ENCODE results near the gene GPR35.

GPR35 gene

DNA sequence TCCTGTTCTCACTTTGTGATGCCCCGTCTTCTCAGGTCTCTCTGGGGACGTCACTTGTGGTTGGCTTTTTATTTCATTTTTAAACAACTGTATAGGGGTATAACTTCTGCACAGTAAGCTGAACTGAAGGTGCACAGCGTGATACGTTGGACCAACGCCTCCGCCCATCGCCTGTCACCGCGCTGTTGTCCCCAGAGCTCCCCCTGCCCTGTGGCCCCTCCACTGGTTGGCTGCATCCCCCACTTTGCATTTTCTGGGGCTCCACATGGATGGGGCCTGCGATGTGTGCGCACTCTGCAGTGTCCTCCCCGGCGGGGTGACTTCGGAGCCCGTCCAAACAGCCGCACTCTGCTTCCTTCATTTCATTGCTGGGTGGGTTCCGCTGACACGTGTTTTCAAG, 14.3 kb downstream of the GPR35 start:
- TF ChIP-seq, protein P1, sequence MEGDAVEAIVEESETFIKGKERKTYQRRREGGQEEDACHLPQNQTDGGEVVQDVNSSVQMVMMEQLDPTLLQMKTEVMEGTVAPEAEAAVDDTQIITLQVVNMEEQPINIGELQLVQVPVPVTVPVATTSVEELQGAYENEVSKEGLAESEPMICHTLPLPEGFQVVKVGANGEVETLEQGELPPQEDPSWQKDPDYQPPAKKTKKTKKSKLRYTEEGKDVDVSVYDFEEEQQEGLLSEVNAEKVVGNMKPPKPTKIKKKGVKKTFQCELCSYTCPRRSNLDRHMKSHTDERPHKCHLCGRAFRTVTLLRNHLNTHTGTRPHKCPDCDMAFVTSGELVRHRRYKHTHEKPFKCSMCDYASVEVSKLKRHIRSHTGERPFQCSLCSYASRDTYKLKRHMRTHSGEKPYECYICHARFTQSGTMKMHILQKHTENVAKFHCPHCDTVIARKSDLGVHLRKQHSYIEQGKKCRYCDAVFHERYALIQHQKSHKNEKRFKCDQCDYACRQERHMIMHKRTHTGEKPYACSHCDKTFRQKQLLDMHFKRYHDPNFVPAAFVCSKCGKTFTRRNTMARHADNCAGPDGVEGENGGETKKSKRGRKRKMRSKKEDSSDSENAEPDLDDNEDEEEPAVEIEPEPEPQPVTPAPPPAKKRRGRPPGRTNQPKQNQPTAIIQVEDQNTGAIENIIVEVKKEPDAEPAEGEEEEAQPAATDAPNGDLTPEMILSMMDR (IDR thresholded peaks at IDR 0.05; ENCODE audit: borderline replicate concordance, control extremely low read depth, extremely low read depth, insufficient read depth, missing control alignments) = no peak
- in situ Hi-C loops (cut with MboI; ENCODE audit: low sequenced_read_pairs, unreplicated experiment) = no loop called here

DNA sequence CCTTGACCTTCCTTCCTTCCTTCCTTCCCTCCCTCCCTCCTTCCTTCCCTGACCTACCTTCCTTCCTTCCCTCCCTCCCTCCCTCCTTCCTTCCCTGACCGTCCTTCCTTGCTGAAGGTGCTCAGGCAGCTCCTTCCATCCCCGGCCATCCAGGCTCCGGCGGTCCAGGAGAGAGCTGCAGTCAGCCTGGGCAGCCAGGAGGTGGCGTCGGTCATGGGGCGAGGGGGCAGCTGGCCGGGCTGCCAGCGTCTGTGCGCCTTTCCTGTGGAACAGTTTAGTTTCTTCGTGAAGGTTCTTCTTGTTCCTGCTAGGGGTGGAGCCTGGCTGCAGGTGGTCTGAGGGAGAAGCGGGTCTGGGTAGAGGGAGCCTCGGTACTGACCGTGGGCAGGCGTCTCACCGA, 15.7 kb downstream of the GPR35 start:
- in situ Hi-C loops (cut with MboI; ENCODE audit: low sequenced_read_pairs, unreplicated experiment) = no loop called here
- no peak for DNase-seq (ENCODE audit: low spot score)
- TF ChIP-seq, protein P1 (IDR thresholded peaks at IDR 0.05; ENCODE audit: borderline replicate concordance, control extremely low read depth, extremely low read depth, insufficient read depth, missing control alignments) = no peak

More for the DNA sequence above, 14.3 kb downstream of the GPR35 start:
- DNase-seq (ENCODE audit: low spot score) = no peak

DNA sequence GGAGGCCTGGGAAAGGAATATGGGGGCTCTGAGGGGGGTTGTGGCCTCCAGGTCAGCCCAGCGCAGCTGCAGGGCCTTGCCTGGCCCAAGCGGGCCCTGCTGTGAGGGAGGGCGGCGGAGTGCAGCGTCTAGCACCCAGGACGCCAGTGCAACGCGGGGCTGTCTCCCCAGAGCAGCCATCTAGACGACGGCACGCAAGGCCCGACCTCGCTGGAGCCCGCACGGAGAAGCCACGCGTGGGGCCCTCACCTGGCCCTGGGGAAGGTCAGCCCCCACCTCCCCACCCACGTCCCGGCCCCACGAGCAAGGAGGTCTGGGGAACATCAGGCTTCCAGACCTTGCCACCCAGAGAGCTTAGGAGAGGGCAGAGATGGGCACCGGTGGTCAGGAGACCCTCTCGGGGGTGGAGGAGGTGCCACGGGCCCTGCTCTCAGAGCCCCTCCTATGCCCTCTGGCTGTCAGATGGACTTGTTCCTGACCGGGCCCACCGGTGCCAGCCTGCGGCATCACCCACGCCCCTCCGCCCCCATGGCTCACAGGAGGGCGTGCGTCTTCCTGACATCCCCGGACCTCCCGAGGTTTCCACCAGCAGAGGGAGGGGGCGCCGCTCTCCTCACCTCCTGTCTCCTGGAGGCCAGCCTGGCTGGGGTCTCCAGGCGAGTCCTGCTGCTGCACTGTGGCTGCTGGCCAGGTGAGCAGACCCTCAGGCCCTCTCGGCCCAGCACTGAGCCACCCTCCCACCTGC, 17.0 kb downstream of the GPR35 start:
- in situ Hi-C loops (cut with MboI; ENCODE audit: low sequenced_read_pairs, unreplicated experiment) = no loop called here
- DNase-seq (ENCODE audit: low spot score) = no peak
- TF ChIP-seq, protein P1 (IDR thresholded peaks at IDR 0.05; ENCODE audit: borderline replicate concordance, control extremely low read depth, extremely low read depth, insufficient read depth, missing control alignments) = no peak

DNA sequence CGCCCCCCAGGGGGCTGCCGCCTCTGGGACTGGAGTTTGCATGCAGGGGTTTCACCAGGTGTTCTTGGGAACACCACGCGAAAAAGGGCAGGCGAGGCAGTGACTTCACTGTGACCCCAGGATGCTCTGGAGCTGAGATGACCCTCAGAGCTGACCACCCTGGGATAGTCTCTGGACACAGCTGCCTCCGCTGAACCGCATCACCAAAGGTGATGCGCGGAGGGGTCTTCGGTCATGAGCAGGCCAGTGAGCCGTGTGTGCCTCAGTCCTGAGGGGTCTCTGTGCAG, 17.5 kb downstream of the GPR35 start:
- in situ Hi-C loops (cut with MboI; ENCODE audit: low sequenced_read_pairs, unreplicated experiment) = no loop called here
- DNase-seq (ENCODE audit: low spot score) = no peak

DNA sequence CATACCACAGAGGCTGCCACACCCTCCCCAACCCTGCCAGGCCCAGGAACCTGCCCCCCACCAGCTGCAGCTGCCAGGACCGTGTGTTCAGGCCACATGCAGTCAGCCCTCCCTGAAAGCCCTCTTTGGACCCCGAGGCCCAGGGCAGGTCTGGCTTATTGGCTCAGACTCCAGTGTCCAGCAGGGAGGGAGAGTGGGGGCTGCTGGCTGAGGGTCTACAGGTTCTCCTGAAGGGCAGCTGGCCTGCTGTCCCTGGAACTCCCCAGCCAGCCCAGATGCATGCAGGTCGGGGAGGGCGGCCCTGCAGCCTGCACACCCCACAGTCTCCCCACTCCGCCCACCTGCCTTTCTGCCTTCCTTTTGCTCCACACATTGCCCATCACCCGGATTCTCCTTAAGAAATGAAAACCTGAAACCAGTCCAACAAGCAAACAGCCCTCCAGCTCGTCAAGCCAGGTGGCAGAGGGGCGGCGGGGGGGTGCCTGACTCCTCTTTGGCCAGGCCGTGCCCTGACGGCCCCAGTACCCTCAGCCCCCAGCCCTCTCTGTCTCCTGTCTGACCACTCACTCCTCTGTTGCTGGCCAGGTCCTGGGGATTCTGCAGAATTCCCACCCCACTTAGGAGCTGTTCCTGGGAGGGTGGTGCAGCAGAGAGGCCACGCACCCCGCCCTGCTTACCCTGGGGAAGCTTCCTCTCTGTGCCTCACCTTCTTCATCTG, 18.0 kb downstream of the GPR35 start:
- in situ Hi-C loops (cut with MboI; ENCODE audit: low sequenced_read_pairs, unreplicated experiment) = no loop called here
- TF ChIP-seq, protein P1 (IDR thresholded peaks at IDR 0.05; ENCODE audit: borderline replicate concordance, control extremely low read depth, extremely low read depth, insufficient read depth, missing control alignments) = no peak
- no peak for DNase-seq (ENCODE audit: low spot score)

More for the DNA sequence above, 17.5 kb downstream of the GPR35 start:
- TF ChIP-seq, protein P1 (IDR thresholded peaks at IDR 0.05; ENCODE audit: borderline replicate concordance, control extremely low read depth, extremely low read depth, insufficient read depth, missing control alignments) = no peak

DNA sequence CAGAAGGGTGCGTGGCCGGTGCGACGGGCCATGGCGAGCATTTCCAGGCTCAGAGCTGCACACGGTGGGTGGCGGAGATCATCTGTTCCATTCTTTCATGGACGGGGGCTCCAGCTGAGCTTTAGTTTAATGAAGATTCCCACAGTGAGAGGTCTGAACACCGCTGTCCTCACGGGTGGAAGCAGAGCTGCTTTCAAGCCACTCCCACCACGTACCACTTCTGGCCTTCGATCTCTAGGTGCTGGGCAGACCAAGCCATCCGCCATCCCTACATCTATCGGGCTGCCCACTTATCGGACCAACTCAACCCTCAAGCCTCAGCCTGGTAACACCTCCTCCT, 18.5 kb downstream of the GPR35 start:
- no peak for DNase-seq (ENCODE audit: low spot score)
- TF ChIP-seq, protein P1 (IDR thresholded peaks at IDR 0.05; ENCODE audit: borderline replicate concordance, control extremely low read depth, extremely low read depth, insufficient read depth, missing control alignments) = no peak
- in situ Hi-C loops (cut with MboI; ENCODE audit: low sequenced_read_pairs, unreplicated experiment) = no loop called here
